Activated CD4-positive, CD25-positive, alpha-beta regulatory T cell (primary cell): Measurements from ENCODE around the gene RITA1.

Source experiments
- DNase-seq, 4 experiments: peaks; one replicate each; lab custom pipeline; 2025; lab: John Stamatoyannopoulos, UW

The RITA1 gene

GRCh38 chr12:113154351-113154973, 31.1 kb upstream of the RITA1 start:
- no peak for DNase-seq

GRCh38 chr12:113155060-113155459, 30.5 kb upstream of the RITA1 start:
- no peak for DNase-seq

- DNase-seq = no peak
Measured at GRCh38 chr12:113155646-113156045, 29.9 kb upstream of the RITA1 start.

GRCh38 chr12:113157218-113157859, 28.2 kb upstream of the RITA1 start:
- no peak for DNase-seq

- DNase-seq = no peak
Measured at GRCh38 chr12:113158439-113159203, 26.9 kb upstream of the RITA1 start.

GRCh38 chr12:113159937-113160336, 25.6 kb upstream of the RITA1 start:
- no peak for DNase-seq

GRCh38 chr12:113161415-113162016, 24.0 kb upstream of the RITA1 start:
- no peak for DNase-seq

- no peak for DNase-seq
Measured at GRCh38 chr12:113162102-113163029, 23.2 kb upstream of the RITA1 start.

GRCh38 chr12:113163030-113163360, 22.5 kb upstream of the RITA1 start:
- no peak for DNase-seq

GRCh38 chr12:113164014-113164413, 21.5 kb upstream of the RITA1 start:
- DNase-seq = no peak

GRCh38 chr12:113165521-113166450, 19.7 kb upstream of the RITA1 start:
- DNase-seq = no peak

GRCh38 chr12:113167868-113168267, 17.7 kb upstream of the RITA1 start:
- no peak for DNase-seq

- no peak for DNase-seq
Measured at GRCh38 chr12:113169697-113170096, 15.8 kb upstream of the RITA1 start.

GRCh38 chr12:113170457-113170856, 15.1 kb upstream of the RITA1 start:
- no peak for DNase-seq

GRCh38 chr12:113170926-113171325, 14.6 kb upstream of the RITA1 start:
- no peak for DNase-seq

GRCh38 chr12:113171543-113171942, 14.0 kb upstream of the RITA1 start:
- DNase-seq = no peak

GRCh38 chr12:113172185-113172584, 13.3 kb upstream of the RITA1 start:
- no peak for DNase-seq

GRCh38 chr12:113173081-113173698, 12.3 kb upstream of the RITA1 start:
- DNase-seq = no peak

- peak; percentile 37 to 76 (median 60) for DNase-seq
Measured at GRCh38 chr12:113174461-113175384, 10.8 kb upstream of the RITA1 start.
